SW480 (cell line): ENCODE results near the gene HARS2.
"Not testable (repeated sequence)": the region's sequence is repeated elsewhere in the genome, so short reads cannot be mapped to it uniquely, and the experiment has no call there.

ENCODE experiments used
- DNase-seq: peaks from one replicate; pipeline ENCODE4 v3.0.0-alpha.2; 2016; ENCODE audit warnings: low spot score

The HARS2 gene

DNA sequence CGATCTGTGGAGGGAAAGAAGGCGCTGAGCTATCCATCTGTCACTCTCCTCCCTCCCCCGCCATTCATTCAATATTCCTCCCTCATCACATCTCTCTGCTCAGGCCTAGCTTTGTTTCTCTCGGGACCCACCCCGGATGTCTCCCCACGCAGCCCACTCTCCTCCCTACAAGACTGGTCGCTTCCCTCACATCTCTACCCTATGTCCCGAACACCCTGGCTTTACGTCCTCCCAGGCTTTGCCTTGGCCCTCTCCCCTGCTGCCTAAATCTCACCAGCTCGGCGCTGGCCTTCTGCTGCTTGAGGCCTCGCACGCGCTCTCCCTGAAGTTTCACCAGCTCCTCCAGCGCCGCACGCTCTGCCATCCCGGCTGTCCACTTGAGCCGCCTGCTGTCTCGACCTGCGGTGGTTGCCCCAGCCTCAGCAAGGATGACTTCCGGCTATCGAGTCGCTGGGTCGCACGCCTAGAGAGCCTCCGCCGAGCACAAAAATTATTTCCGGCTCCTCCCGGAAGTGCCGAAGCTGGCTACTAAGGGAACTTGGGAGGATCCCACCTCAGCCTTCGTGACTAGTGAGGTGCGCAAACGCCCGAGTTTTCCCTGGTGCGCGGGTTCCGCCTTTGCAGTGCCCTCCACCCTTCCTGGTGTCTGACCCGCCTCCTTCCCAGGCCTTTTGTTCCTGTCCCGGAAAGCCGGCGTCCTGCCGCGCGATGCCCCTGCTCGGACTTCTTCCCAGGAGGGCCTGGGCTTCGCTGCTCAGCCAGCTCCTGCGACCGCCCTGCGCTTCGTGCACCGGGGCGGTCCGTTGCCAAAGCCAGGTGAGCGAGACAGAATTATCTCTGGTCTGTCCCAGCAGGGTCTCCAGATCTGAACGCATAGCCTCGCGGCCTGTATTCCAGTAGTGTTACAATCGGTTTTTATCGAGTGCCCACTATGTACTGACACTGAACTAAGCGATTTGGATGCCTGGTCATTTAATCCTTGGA, at the start of gene HARS2, which contains the start of gene HARS1:
HARS2 (plus strand) TSS at position 515 of the 984 bp plus-strand sequence; CDS start at position 709, 194 bp downstream.
HARS1 (minus strand) TSS at position 430 of the 984 bp plus-strand sequence; CDS start at position 364, 66 bp downstream.
- peak; percentile 98 for DNase-seq

GRCh38 chr5:140641716-140642115, 49.5 kb upstream of the HARS2 start:
- no peak for DNase-seq

- DNase-seq: no peak
These were observed 48.5 kb upstream of the HARS2 start for GRCh38 chr5:140642718-140643117.

GRCh38 chr5:140647042-140647419, 44.2 kb upstream of the HARS2 start:
- no peak for DNase-seq

DNA sequence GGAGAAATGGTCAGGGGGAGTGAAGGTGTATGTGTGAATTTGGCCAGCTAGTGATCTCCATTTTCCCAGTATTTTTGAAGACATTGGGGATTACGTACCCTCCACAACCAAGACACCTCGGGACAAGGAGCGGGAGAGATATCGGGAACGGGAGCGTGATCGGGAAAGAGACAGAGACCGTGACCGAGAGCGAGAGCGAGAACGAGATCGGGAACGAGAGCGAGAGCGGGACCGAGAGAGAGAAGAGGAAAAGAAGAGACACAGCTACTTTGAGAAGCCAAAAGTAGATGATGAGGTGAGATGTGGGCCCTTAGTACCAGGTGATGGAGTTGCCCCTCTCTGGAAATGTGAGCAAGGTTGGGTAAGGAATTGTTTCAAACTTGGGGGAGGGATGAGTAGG, 32.4 kb upstream of the HARS2 start:
- DNase-seq: no peak

DNA sequence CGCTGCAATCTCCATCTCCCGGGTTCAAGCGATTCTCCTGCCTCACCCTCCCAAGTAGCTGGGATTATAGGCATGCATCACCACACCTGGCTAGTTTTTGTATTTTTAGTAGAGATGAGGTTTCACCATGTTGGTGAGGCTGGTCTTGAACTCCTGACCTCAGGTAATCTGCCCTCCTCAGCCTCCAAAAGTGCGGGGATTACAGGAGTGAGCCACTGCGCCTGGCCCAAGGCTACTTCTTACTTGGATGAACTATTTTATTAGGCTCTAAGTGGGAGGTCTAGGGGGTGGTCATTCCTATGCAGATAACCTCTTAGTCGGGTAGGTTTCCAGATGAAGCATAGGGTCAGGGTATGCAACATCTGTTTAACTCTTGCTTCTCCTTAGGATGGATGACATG, 30.9 kb upstream of the HARS2 start:
- DNase-seq: not testable (repeated sequence)

GRCh38 chr5:140664030-140664358, 27.3 kb upstream of the HARS2 start:
- DNase-seq: no peak

- DNase-seq: peak; percentile 97
These were observed 26.7 kb upstream of the HARS2 start, which contains the start of gene WDR55 for GRCh38 chr5:140664359-140665119. TSS of gene WDR55 (plus strand) at chr5:140664904. CDS start at chr5:140664913, 9 bp downstream.

GRCh38 chr5:140671035-140671434, 20.2 kb upstream of the HARS2 start:
- DNase-seq: not testable (repeated sequence)

GRCh38 chr5:140671472-140672125, 19.7 kb upstream of the HARS2 start:
- DNase-seq: no peak

DNA sequence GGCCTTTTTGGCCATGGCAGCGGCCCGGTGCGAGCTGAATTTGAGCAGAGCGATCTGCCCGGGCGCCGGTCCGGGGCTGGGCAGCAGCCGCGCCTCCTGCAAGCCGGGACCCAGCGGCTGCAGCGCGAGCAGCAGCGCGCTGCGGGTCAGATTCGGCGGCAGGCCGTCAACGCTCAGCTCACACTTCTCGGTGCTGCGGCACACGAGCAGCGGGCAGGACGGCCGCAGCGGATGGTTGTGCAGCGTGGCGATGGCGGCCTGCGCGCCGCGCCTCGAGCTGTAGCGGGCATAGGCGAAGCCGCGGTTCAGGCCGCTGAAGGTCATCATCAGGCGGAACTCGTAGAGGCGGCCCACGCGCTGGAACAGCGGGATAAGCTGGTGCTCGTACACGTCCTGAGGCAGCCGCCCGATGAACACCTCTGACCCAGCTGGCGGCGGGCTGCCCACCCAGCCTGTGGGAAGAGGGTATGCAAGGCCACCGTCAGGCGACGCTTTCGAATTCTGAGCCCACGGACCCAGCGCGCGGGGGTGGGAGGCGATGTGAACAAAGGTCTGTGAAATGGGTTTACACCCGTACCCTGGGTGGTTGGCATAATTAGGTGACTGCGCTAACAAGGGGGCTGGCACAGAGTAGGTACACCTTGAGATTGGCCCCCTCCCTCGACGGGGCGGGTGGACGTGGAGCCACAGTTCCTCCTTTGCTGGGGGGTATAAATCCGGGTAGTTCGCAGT, 18.6 kb upstream of the HARS2 start:
- DNase-seq: no peak

DNA sequence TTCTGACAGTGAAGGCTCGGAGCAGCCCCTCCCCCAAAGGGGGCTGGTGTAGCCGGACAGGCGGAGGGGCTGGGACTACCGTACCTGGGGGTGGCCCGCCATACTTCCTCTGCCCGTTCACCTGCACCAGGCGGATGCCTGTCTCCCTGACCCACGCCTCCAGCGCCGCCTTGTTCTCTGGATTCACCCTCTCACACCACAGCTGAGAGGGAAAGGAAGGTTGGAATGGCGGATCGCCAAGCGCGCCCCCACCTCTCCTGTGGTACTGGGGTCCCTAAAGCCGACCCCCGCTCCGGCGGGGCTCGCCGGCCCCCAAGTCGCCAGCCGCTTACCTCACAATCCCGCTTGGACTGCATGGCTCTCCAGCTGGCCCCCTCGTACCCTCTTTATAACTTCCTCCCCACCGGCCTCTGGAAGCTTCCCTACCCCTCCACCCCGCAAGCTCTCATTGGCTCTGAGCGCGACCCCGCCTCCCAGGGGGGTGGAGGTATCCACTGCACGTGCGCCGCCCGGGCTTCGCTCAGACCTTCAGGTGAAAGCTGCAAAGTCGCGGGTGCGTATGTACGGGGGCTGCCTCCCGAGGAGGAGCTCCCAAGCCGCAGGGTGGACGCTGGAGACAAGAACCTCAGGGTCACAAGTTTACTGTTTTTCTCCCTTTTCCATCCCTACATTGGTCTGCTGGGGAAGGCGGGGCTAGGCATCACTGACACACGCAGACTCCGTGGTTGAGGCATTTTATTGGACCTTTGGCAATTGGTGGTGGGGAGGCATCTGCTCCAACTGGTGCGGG, 17.9 kb upstream of the HARS2 start, which contains the start of gene DND1:
DND1 (minus strand) TSS at position 390 of the 790 bp plus-strand sequence; CDS start at position 356, 34 bp downstream.
- DNase-seq: no peak

GRCh38 chr5:140674211-140674610, 17.0 kb upstream of the HARS2 start:
- no peak for DNase-seq

DNA sequence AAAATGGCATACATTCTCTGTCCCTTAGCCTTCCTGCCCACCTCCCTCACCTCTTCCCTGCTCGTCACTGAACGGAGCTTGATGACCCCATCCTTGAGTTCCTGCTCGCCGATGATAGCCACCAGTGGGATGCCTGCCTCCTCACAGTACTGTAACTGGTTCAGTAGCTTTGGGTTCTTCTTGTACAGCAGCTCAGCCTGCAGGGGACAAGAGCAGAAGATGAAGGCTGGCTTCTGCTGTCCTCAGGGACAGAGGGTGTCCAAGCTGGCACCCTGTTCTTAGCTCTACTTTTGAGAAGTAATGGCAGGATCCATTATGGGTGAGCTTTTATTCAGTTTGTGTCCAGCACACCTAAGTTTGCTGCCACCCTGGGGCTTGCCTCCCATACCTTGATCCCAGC, 16.6 kb upstream of the HARS2 start:
- DNase-seq: no peak

- DNase-seq: no peak
These were observed 13.3 kb upstream of the HARS2 start for GRCh38 chr5:140677947-140678346.

GRCh38 chr5:140678993-140679392, 12.3 kb upstream of the HARS2 start:
- no peak for DNase-seq

DNA sequence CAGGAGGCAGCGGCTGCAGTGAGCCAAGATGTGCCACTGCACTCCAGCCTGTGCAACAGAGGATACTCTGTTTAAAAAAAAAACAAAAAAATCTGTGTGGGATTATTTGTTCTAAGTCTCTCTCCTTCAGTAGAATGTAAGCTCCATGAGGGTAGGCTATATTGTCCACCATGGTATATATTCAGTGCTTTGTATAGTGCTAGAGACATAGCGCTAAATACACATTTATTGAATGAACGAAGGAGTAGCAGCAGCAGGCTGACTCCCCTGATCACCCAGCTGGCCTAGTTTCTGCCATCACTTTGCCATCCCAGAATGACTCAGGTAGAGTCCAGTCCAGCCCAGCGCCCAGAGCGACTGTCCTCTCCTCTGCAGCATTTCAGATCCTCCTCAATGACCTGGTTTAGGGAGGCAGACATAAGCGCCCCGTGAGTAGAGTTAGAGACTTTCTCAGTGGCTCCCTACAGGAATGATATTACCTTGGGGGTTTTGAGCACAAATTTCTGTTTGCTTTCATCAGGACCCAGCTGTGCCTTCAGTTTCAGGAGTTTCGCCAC, 801 bp upstream of the HARS2 start:
- peak; percentile 25 for DNase-seq

GRCh38 chr5:140694276-140694675, 3.0 kb downstream of the HARS2 start:
- no peak for DNase-seq

DNA sequence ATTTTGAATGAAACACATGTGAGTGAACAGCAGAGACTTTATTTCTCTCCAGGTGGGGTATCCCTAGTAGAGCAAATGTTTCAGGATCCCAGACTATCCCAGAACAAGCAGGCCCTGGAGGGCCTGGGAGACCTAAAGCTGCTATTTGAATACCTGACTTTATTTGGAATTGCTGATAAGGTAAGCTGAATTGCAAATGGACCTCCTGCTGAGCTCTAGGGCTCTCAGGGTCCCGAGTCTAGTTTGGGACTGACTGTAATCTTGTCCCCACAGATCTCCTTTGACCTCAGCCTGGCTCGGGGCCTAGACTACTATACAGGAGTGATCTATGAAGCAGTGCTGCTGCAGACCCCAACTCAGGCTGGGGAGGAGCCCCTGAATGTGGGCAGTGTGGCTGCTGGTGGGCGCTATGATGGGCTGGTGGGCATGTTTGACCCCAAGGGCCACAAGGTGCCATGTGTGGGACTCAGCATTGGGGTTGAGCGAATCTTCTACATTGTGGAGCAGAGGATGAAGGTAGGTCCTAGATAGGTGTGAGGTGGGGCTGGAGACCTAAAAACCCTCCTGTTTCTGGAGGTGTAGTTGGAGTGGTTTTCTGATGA, 5.7 kb downstream of the HARS2 start:
- DNase-seq: no peak
